Rectal smooth muscle tissue (tissue), 1 donor: ENCODE measurements around the gene TOMM22.
A peak's percentile ranks its signal among the peaks of the same experiment; 100 is the strongest.
"Not testable (repeated sequence)": the region's sequence is repeated elsewhere in the genome, so short reads cannot be mapped to it uniquely, and the experiment has no call there.

Source experiments
- H3K27ac ChIP-seq: one replicate; pipeline ENCODE4 v1.7.0; 2013; ENCODE audit warnings: low read depth, low read length, inconsistent platforms
- H3K27me3 ChIP-seq: one replicate; pipeline ENCODE4 v1.7.0; 2013; ENCODE audit warnings: low read length; ENCODE audit not compliant: control insufficient read depth, insufficient read depth
- H3K36me3 ChIP-seq: one replicate; pipeline ENCODE4 v1.7.0; 2013; ENCODE audit warnings: low read length; ENCODE audit not compliant: control insufficient read depth, insufficient read depth
- H3K4me1 ChIP-seq: one replicate; pipeline ENCODE4 v1.7.0; 2013; ENCODE audit warnings: low read length; ENCODE audit not compliant: control insufficient read depth, insufficient read depth
- H3K4me3 ChIP-seq: one replicate; pipeline ENCODE4 v1.7.0; 2013; ENCODE audit warnings: low read length
- H3K9ac ChIP-seq: one replicate; pipeline ENCODE4 v1.7.0; 2013; ENCODE audit warnings: low read length

The TOMM22 gene

DNA sequence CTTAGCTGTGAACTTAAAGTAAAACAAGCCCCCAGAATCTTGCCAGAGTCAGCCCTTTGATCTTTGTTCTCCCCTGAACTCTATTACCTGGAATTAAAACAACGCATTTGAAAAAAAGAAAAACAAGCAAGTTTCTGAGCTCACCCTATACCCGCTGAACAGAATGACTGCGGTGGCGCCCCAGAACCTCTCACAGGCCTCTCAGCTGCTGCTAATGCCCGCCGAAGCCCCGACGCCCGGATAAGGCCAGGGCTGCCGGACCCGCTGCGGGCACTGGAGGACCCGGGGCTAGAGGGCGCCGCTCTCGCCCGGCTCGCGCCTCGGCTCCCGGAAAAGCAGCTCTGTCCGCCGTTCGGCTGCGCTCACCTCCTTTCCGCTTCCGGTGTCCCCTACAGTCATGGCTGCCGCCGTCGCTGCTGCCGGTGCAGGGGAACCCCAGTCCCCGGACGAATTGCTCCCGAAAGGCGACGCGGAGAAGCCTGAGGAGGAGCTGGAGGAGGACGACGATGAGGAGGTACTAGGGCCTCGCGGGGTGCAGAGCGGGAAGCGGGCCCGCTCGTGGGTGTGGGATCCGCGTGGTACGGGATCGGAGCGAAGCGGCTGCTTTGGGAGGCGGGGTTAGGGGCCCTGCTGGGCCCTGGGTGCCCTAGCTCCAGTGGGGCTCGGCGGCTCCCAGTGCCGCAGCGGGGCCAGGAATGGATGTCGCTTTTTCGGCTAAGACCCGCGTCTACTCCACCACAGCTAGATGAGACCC, at the start of gene TOMM22:
TOMM22 (plus strand) TSS at position 376 of the 754 bp plus-strand sequence; CDS start at position 398, 22 bp downstream.
- Histone ChIP-seq H3K27me3 (no peaks in the 10 kb centered on the region), H3K4me3 (peak within 1 kb of the TSS; percentile 99), H3K4me1 (peaks cover 10% of the 10 kb centered on the region), H3K27ac (peak within 1 kb of the TSS; percentile 61), H3K36me3 (peaks cover 23% of the 10 kb centered on the region), H3K9ac (peak within 1 kb of the TSS; percentile 80)

DNA sequence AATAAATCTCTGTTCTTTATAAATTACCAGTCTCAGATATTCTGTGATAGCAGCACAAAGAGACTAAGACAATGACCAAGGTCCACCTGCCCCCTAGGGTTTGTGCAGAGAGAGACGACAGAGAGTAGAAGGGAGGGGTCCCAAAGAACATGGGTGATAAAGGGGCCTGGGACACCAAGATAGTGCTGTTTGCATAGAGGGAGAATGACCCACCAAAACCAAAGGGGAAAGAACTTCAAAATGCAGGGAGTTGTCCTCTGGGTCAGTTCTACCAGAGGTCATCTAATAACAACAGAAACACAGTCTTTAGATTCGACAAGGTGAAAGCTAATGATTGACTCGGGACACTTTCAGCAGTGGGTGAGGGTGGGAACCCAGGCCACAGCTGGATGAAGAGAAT, 49.2 kb upstream of the TOMM22 start:
- no peaks in the 10 kb centered on the region for H3K36me3 ChIP-seq
- no peak overlapping the region for H3K4me3 ChIP-seq
- no peaks in the 10 kb centered on the region for H3K27me3 ChIP-seq
- no peak overlapping the region for H3K27ac ChIP-seq
- H3K4me1 ChIP-seq = no peaks in the 10 kb centered on the region
- no peak overlapping the region for H3K9ac ChIP-seq

DNA sequence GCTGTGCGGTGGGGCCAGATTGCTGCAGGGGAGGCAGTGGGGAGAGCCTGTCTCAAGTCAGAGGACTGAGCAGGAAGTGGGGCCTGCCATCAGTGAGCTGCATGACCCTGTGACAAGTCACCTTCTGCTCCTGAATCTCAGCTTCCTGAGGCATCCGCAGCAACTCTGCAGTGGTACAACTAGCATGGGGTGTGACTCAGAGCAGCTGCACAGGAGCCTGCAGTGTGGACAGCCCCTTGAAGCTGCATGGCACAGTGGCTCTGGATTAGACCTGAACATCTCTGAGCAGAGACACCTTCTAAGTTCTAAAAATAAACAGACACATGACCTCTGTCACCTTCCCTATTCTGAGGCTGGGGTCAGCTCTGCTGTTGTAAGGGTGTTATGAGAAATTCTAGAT, 43.5 kb upstream of the TOMM22 start:
- Histone ChIP-seq H3K4me3 (no peak overlapping the region), H3K4me1 (no peaks in the 10 kb centered on the region), H3K36me3 (no peaks in the 10 kb centered on the region), H3K27me3 (no peaks in the 10 kb centered on the region), H3K27ac (no peak overlapping the region), H3K9ac (no peak overlapping the region)

DNA sequence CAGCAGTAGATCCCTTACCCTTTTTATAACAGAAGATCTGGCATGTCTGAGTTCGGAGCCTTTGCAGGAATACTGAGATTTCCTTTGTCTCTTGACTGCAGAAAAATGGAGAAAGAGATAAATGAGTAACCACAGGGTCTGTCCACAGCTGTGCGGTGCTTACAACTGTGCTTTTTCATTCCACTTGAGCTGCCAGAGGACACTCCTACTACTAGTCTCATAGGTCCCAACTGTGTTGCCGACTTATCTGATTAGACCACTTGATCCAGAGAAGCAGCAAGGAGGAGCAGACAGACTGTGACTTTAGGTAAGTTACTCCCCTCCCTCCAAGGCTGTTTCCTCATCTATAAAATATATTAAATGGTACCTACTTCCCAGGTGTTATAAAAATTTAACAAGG, 43.0 kb upstream of the TOMM22 start:
- H3K27me3 ChIP-seq = no peaks in the 10 kb centered on the region
- H3K4me1 ChIP-seq = no peaks in the 10 kb centered on the region
- H3K9ac ChIP-seq = no peak overlapping the region
- H3K4me3 ChIP-seq = no peak overlapping the region
- H3K27ac ChIP-seq = no peak overlapping the region
- H3K36me3 ChIP-seq = no peaks in the 10 kb centered on the region

DNA sequence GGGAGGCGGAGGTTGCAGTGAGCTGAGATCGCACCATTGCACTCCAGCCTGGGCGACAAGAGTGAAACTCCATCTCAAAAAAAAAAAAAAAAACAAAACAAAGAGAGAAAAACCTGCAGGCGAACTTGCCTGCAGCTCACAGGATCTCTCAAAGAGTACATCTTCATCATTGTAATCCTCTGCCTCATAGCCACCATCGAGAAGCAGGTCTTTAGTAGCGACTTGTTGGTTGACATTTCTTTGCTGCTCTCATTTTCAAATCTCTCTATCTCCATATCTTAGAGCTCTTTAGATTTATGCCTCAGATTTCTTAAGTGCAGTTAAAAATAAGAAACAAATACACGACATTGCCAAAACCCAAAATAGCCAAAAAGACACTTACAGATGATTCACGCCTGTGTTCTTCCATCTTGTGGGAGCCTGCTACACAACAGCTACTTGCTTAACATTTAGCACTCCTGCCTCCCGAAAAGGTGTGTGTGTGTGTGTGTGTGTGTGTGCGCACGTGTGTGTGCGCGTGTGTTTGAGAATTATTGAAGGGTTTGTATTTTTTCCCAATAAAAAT, 40.2 kb upstream of the TOMM22 start:
- H3K27ac ChIP-seq = no peak overlapping the region
- H3K4me3 ChIP-seq = no peak overlapping the region
- H3K36me3 ChIP-seq = no peaks in the 10 kb centered on the region
- H3K4me1 ChIP-seq = no peaks in the 10 kb centered on the region
- no peaks in the 10 kb centered on the region for H3K27me3 ChIP-seq
- no peak overlapping the region for H3K9ac ChIP-seq

DNA sequence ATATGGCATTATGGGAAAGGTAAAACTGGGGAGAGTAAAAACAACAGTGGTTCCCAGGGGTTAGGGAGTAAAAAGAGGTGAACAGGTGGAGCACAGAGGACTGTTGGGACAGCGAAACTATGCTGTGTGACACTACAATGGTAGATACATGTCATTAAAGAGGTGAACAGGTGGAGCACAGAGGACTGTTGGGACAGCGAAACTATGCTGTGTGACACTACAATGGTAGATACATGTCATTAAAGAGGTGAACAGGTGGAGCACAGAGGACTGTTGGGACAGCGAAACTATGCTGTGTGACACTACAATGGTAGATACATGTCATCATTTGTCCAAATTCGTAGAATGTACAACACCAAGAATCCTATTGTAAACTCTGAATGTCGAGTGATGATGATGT, 37.5 kb upstream of the TOMM22 start:
- not testable (repeated sequence) for H3K27ac ChIP-seq, H3K4me1 ChIP-seq, H3K9ac ChIP-seq, H3K36me3 ChIP-seq, H3K4me3 ChIP-seq, H3K27me3 ChIP-seq

DNA sequence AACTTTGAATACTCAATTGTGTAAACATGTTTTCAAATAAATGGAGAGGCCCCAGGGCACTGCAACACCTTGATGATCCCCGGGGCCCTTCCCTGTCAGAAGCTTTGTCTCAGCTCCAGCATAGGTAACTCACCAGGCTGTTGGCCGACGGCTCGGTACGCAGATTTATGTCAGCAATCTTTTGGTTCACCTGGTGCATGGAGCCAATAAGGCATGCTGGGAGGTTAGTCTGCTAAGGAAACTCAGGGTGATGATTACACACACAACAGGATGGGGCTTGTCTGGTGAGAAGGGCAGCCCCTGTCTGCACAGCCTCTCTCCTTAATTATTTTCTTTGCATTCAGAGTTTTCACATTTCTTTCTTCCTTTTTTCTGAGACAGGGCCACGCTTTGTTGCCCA, 36.3 kb upstream of the TOMM22 start:
- H3K4me3 ChIP-seq = no peak overlapping the region
- H3K27ac ChIP-seq = no peak overlapping the region
- H3K27me3 ChIP-seq = no peaks in the 10 kb centered on the region
- no peaks in the 10 kb centered on the region for H3K4me1 ChIP-seq
- no peak overlapping the region for H3K9ac ChIP-seq
- no peaks in the 10 kb centered on the region for H3K36me3 ChIP-seq

DNA sequence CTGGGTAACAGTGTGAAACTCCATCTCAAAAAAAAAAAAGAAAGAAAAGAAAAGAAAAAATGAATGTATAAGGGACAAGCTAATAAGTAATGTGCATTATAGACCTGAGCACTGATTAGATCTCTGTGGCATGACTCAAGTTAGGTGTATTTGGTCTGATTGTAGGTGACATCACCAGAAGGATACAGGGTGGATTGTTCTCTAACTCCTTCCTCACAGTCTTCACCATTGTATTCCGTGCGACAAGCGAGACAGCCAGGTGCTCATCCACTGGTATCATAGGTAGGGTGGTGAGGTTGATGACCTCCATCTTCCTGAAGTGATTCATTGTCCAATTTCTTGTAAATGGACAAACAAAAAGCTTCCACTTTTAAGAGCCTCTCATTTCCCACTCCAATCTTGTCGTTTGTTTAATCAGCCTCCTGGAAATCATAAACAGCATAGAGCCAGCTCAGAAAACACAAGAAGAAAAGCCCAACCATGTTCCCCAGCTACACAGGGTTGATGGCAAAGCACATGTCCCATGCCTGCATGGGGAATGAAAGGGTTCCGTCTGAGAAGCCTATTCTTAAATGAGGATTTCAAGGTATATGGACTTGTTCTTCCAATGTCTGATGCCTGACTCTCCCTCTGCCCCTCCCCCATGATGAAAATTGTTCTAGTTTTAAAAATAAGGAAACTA, 31.8 kb upstream of the TOMM22 start:
- Histone ChIP-seq H3K36me3 (no peaks in the 10 kb centered on the region), H3K27me3 (no peaks in the 10 kb centered on the region), H3K9ac (no peak overlapping the region), H3K27ac (no peak overlapping the region), H3K4me1 (no peaks in the 10 kb centered on the region), H3K4me3 (no peak overlapping the region)

DNA sequence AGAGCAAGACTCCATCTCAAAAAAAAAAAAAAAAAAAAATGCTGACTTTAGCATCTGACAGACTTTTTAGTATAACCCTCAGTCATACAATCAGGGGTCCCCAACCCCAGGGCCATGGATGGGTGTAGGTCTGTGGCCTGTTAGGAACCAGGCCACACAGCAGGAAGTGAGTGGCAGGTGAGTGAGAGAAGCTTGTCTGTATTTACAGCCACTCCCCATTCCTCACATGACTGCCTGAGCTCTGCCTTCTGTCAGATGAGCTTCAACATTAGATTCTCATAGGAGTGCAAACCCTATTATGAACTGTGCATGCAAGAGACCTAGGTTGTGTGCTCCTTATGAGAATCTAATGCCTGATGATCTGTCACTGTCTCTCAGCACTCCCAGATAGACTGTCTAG, 28.9 kb upstream of the TOMM22 start:
- H3K4me1 ChIP-seq = peaks cover 9% of the 10 kb centered on the region
- no peaks in the 10 kb centered on the region for H3K27me3 ChIP-seq
- H3K27ac ChIP-seq = no peak overlapping the region
- no peak overlapping the region for H3K9ac ChIP-seq
- H3K36me3 ChIP-seq = no peaks in the 10 kb centered on the region
- H3K4me3 ChIP-seq = no peak overlapping the region

DNA sequence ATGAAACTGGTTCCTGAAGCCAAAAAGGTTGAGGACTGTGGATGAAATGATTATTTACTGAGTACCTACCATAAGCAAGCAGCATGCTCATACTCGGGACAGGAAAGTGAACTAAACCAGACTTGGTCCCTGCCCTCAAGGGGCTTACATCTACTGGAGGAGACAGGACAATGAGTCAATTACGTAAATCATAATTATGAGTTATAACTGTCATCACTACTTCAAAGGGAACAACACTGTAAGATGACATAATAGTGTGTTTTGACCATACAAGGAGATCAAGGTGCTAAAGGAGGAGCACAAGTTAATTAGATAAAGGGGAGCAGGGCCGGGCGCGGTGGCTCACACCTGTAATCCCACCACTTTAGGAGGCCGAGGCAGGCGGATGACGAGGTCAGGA, 28.0 kb upstream of the TOMM22 start:
- Histone ChIP-seq H3K4me1 (peaks cover 9% of the 10 kb centered on the region), H3K27ac (no peak overlapping the region), H3K27me3 (no peaks in the 10 kb centered on the region), H3K4me3 (no peak overlapping the region), H3K9ac (no peak overlapping the region), H3K36me3 (no peaks in the 10 kb centered on the region)

DNA sequence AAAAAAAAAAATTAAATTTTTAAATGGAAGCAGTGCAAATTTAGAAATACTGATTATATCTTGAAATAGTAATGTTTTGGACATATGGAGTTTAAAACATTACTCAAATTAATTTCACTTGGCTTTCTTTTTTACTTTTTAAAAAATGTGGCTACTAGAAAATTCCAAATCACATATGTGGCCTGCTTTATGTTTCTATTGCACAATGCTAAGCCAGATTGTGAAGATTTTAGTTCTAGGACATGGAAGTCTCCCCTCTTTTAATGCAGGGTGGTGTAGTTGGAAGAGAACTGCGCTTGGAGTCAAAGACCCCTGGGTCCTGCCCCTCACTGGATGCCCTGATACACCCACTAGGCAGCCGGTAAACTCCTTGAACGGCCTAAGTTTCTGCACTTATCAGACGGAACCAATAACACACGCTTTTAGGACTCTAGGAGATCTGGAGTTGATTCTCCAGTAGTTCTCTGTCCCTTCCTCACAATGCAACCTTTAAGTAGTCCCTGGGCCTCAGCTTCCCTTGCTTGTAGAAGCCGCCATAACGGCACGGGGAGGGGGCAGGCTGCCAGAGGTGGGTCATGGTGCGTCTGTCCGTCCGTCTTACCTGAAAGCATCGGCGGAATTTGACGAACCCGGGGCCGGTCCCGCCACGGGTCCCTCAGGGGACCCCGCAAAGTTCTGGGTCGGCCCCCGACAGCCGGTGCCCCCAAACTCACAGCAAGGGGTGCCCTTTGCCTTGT, 26.1 kb upstream of the TOMM22 start:
- H3K27ac ChIP-seq = peak overlapping the region; percentile 96
- H3K9ac ChIP-seq = peak overlapping the region; percentile 49
- H3K27me3 ChIP-seq = no peaks in the 10 kb centered on the region
- H3K4me3 ChIP-seq = peak overlapping the region; percentile 92
- H3K4me1 ChIP-seq = peaks cover 9% of the 10 kb centered on the region
- no peaks in the 10 kb centered on the region for H3K36me3 ChIP-seq

DNA sequence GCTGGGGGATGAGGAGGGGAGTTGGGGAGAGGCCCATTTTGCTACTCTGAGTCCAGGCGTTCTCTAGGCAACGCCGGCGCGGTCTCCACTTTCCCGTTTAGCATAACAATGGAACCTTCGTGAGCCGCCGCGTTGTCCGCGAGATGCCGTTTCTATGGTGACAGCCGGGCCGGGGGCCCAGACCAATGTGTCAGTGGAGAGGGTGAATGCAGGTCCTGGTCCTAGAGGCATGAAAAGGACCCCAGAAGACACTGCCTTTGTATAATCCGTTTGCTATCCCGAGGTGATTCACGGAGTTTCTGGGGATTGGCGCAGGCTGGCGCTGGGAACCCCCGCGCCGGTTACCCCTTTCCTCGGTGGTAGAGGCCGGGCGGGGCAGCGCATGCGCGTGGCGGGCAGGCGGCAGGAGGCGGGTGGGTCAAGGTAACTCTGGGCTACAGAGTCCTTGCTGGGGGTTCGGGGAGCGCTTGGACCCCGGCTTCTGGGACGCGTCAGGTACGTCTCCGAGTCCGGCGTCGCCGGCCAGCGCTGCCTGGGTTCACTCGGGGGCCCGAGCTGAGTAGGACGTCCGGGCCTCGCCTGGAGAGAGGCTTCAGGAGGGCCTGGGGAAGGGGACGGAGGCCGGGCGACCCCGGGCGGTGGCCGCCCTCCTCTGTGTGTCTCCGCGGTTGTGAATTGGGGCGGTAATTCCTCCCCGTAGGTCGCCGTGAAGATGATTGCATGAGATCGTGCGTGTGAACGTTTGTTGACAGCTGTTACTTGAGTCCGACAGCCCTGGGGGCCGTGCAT, 25.3 kb upstream of the TOMM22 start, which contains the start of the genes CBY1 and FAM227A:
CBY1 (plus strand) TSS at position 383 of the 789 bp plus-strand sequence. CDS start 11,417 bp downstream, outside the sequence.
FAM227A (minus strand) TSS at position 137 of the 789 bp plus-strand sequence. CDS start 6,224 bp downstream, outside the sequence.
- Histone ChIP-seq H3K27ac (peak within 1 kb of the TSS; percentile 96), H3K4me3 (peak within 1 kb of the TSS; percentile 92), H3K27me3 (no peaks in the 10 kb centered on the region), H3K4me1 (peaks cover 9% of the 10 kb centered on the region), H3K36me3 (no peaks in the 10 kb centered on the region), H3K9ac (peak within 1 kb of the TSS; percentile 92)
